ENCODE measurements around the gene MARCHF10. TPM values are rescaled to one million over a fixed set of nuclear protein-coding genes. Genes with fewer than 3 reads are reported as not detected.

Gene MARCHF10
- polyA plus RNA-seq, 1 donor from 2014 or later: 0.27 TPM

- Histone ChIP-seq H3K9me3 (ENCODE audit: low read length) (no peaks in the 10 kb centered on the region), H3K9ac (ENCODE audit: low read length) (no peak overlapping the region), H3K36me3 (ENCODE audit: insufficient read depth, low read length) (no peaks in the 10 kb centered on the region), H4K20me1 (ENCODE audit: insufficient read depth) (no peaks in the 10 kb centered on the region), H3K79me2 (replicated peaks; ENCODE audit: insufficient read depth, low read length) (no peaks in the 10 kb centered on the region), H3F3A (ENCODE audit: insufficient read depth, low read length, poor library complexity, severe bottlenecking) (no peaks in the 10 kb centered on the region), H3K27me3 (ENCODE audit: insufficient read depth, low read depth, low read length) (no peaks in the 10 kb centered on the region), H3K4me2 (ENCODE audit: low read length) (no peak overlapping the region), H3K4me3 (ENCODE audit: low read length) (no peak overlapping the region), H2AFZ (ENCODE audit: low read depth, low read length) (no peak overlapping the region), H3K27ac (ENCODE audit: low read length) (no peak overlapping the region), H3K9me2 (ENCODE audit: insufficient read depth, low read length) (no peaks in the 10 kb centered on the region)
- TF ChIP-seq TAF1 (IDR thresholded peaks at IDR 0.05; ENCODE audit: low read depth) (no peak), EZH2 (IDR thresholded peaks at IDR 0.05; ENCODE audit: borderline replicate concordance, insufficient read depth, low read length, poor library complexity, severe bottlenecking) (no peak), MXI1 (conservative IDR thresholded peaks at IDR 0.05; ENCODE audit: poor library complexity, severe bottlenecking) (no peak), RAD21 (conservative IDR thresholded peaks at IDR 0.05) (no peak), SMC3 (conservative IDR thresholded peaks at IDR 0.05; ENCODE audit: poor library complexity) (no peak), POLR2AphosphoS5 (IDR thresholded peaks at IDR 0.05) (no peak), EP300 (conservative IDR thresholded peaks at IDR 0.05; ENCODE audit: poor library complexity, severe bottlenecking) (no peak), CTCF (IDR thresholded peaks at IDR 0.05; ENCODE audit: poor library complexity, severe bottlenecking) (no peak), REST (IDR thresholded peaks at IDR 0.05; ENCODE audit: borderline replicate concordance) (no peak)
Observed at GRCh38 chr17:62676231-62676943, 131.7 kb downstream of the MARCHF10 start.

GRCh38 chr17:62675701-62676100 is 132.4 kb downstream of the MARCHF10 start:
- Histone ChIP-seq H3K9me2 (ENCODE audit: insufficient read depth, low read length) (no peaks in the 10 kb centered on the region), H3F3A (ENCODE audit: insufficient read depth, low read length, poor library complexity, severe bottlenecking) (no peaks in the 10 kb centered on the region), H4K20me1 (ENCODE audit: insufficient read depth) (no peaks in the 10 kb centered on the region), H3K9me3 (ENCODE audit: low read length) (no peaks in the 10 kb centered on the region), H3K79me2 (replicated peaks; ENCODE audit: insufficient read depth, low read length) (no peaks in the 10 kb centered on the region), H3K27me3 (ENCODE audit: insufficient read depth, low read depth, low read length) (no peaks in the 10 kb centered on the region), H3K36me3 (ENCODE audit: insufficient read depth, low read length) (no peaks in the 10 kb centered on the region), H2AFZ (ENCODE audit: low read depth, low read length) (no peak overlapping the region), H3K4me2 (ENCODE audit: low read length) (no peak overlapping the region), H3K4me3 (ENCODE audit: low read length) (no peak overlapping the region), H3K9ac (ENCODE audit: low read length) (no peak overlapping the region), H3K27ac (ENCODE audit: low read length) (no peak overlapping the region)
- TF ChIP-seq REST (IDR thresholded peaks at IDR 0.05; ENCODE audit: borderline replicate concordance) (no peak), EZH2 (IDR thresholded peaks at IDR 0.05; ENCODE audit: borderline replicate concordance, insufficient read depth, low read length, poor library complexity, severe bottlenecking) (no peak), RAD21 (conservative IDR thresholded peaks at IDR 0.05) (no peak), CTCF (IDR thresholded peaks at IDR 0.05; ENCODE audit: poor library complexity, severe bottlenecking) (no peak), TAF1 (IDR thresholded peaks at IDR 0.05; ENCODE audit: low read depth) (no peak)

Data from neural cell (in vitro differentiated cells).